Peyer's patch (tissue), 4 donors: ENCODE results near the gene JAZF1.

Experiments used
- POLR2A ChIP-seq, 2 donors: fragments of 450-650 bp; IDR thresholded peaks; one replicate each; pipeline ENCODE4 v1.5.1; 2017; ENCODE audit warnings: antibody characterized with exemption in 2 of 2, mild to moderate bottlenecking in 2 of 2, moderate library complexity in 2 of 2
- TF ChIP-seq, protein P1 (sequence below), 6 experiments: fragments of 450-650 bp in 4 of 6; fragments of 200-600 bp in 2 of 6; sonication (generic) in 1 of 6; IDR thresholded peaks; one replicate each; pipeline ENCODE4 v1.5.1; 2017 to 2019; ENCODE audit warnings: antibody characterized with exemption in 6 of 6, mild to moderate bottlenecking in 3 of 6, moderate library complexity in 1 of 6

DNA sequence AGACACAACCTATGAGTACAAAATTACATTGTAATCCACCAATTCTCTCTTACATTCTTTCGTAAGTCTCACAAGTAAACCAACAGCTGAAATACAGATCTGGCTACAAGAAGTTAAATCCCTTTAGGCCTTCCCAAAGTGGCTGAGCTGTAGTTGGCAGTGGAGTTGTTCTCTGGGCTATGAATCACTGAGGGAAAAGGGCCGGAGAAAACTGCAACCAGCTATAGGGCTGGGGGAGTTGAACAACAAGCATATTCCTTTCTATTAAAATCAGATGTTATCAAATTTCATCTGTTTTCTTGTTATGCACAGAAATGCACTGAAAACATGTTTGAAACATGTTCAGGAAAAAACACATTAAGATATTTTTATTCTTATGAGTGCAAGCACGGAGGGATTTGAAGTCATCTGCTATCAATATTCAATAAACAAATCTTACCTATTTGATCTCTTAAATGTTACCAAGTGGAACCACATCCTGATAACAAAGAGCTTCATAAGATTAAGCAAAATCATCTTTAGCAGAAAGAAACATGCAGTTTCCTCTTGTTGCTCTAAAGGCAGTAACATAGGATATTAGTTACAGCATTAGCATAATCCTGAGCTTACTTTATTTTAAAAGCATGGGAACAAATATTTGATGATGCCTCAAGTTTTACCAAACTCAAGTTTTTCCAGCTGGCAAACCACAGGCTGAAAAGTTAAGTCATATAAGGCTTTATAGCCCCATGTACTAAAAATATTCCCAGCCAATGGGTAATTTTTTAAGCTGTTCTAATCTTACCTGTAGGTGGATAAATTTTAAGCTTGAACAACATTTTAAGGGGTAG is 227.9 kb downstream of the JAZF1 start:
- TF ChIP-seq POLR2A (IDR thresholded peaks at IDR 0.05): no peak
- TF ChIP-seq, protein P1, sequence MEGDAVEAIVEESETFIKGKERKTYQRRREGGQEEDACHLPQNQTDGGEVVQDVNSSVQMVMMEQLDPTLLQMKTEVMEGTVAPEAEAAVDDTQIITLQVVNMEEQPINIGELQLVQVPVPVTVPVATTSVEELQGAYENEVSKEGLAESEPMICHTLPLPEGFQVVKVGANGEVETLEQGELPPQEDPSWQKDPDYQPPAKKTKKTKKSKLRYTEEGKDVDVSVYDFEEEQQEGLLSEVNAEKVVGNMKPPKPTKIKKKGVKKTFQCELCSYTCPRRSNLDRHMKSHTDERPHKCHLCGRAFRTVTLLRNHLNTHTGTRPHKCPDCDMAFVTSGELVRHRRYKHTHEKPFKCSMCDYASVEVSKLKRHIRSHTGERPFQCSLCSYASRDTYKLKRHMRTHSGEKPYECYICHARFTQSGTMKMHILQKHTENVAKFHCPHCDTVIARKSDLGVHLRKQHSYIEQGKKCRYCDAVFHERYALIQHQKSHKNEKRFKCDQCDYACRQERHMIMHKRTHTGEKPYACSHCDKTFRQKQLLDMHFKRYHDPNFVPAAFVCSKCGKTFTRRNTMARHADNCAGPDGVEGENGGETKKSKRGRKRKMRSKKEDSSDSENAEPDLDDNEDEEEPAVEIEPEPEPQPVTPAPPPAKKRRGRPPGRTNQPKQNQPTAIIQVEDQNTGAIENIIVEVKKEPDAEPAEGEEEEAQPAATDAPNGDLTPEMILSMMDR (IDR thresholded peaks at IDR 0.05): no peak
